Measurements from ENCODE around the gene MON1A.

MON1A gene

DNA sequence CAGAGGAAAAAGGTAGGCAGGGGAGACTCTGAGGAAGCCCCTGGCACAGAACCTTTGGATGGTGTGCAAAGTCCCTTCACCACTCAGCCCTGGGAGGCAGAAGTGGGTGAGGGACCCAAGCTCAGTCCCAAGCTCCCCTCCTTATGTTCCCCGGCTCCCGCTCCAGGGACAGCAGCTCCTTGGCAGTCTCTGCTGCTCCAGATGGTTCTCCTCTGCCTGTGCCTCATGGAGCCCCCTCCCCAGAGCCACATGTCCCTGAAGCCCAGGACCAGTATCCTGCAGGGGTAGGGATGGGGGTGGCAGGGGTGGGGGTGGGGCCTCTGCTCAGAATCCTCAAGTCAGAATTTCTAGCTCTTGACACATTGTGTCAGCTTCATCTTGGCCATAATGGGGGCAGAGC, 51.9 kb downstream of the MON1A start:
- no peak overlapping the region for H3K27ac ChIP-seq (ENCODE audit: low read depth, low read length)
- no peak for TF ChIP-seq EZH2phosphoT487 (conservative IDR thresholded peaks at IDR 0.05; ENCODE audit: low read length)
- TF ChIP-seq, protein P1, sequence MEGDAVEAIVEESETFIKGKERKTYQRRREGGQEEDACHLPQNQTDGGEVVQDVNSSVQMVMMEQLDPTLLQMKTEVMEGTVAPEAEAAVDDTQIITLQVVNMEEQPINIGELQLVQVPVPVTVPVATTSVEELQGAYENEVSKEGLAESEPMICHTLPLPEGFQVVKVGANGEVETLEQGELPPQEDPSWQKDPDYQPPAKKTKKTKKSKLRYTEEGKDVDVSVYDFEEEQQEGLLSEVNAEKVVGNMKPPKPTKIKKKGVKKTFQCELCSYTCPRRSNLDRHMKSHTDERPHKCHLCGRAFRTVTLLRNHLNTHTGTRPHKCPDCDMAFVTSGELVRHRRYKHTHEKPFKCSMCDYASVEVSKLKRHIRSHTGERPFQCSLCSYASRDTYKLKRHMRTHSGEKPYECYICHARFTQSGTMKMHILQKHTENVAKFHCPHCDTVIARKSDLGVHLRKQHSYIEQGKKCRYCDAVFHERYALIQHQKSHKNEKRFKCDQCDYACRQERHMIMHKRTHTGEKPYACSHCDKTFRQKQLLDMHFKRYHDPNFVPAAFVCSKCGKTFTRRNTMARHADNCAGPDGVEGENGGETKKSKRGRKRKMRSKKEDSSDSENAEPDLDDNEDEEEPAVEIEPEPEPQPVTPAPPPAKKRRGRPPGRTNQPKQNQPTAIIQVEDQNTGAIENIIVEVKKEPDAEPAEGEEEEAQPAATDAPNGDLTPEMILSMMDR (IDR thresholded peaks at IDR 0.05; ENCODE audit: insufficient read depth, low read length, poor library complexity, severe bottlenecking): no peak
- no peak overlapping the region for H3K9ac ChIP-seq (ENCODE audit: low read length)
- H3F3A ChIP-seq (ENCODE audit: insufficient read depth): no peaks in the 10 kb centered on the region
- no peaks in the 10 kb centered on the region for H3K9me3 ChIP-seq (ENCODE audit: insufficient read depth, low read length)
- H3K4me2 ChIP-seq (ENCODE audit: low read depth, low read length, poor library complexity, severe bottlenecking): no peak overlapping the region
- no peaks in the 10 kb centered on the region for H3K79me2 ChIP-seq (ENCODE audit: insufficient read depth, low read length)
- H3K9me2 ChIP-seq (replicated peaks; ENCODE audit: insufficient read depth, low read length): no peaks in the 10 kb centered on the region
- H3K4me3 ChIP-seq (ENCODE audit: insufficient read depth, low read length, poor library complexity, severe bottlenecking): no peak overlapping the region
- H3K36me3 ChIP-seq (ENCODE audit: low read length): no peaks in the 10 kb centered on the region
- H3K27me3 ChIP-seq (ENCODE audit: low read length): no peaks in the 10 kb centered on the region
- H2AFZ ChIP-seq (ENCODE audit: low read depth, low read length, severe bottlenecking): no peak overlapping the region
- H4K20me1 ChIP-seq (ENCODE audit: low read depth, low read length): no peaks in the 10 kb centered on the region

DNA sequence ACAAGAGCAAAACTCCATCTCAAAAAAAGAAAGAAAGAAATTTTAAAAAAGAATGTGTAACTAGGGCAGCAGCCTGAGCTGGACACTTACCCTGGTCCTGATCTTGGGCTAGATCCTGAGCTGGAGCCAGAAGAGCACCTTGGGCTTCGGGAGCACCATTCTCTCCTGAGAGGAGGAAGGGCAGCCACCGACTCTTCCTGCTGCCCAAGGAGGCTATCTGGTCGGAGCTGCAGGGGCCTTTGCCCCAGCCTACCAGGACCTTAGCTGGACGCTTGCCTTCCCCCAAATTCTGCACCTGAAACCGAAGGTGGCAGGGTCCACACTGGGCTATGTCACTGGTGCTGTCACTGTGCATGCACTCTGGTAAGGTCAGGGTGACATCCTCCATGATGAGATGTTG, 53.0 kb downstream of the MON1A start:
- H3F3A ChIP-seq (ENCODE audit: insufficient read depth): no peaks in the 10 kb centered on the region
- H3K36me3 ChIP-seq (ENCODE audit: low read length): no peaks in the 10 kb centered on the region
- no peaks in the 10 kb centered on the region for H4K20me1 ChIP-seq (ENCODE audit: low read depth, low read length)
- H3K9me2 ChIP-seq (replicated peaks; ENCODE audit: insufficient read depth, low read length): no peaks in the 10 kb centered on the region
- H2AFZ ChIP-seq (ENCODE audit: low read depth, low read length, severe bottlenecking): no peak overlapping the region
- H3K27me3 ChIP-seq (ENCODE audit: low read length): no peaks in the 10 kb centered on the region
- H3K9me3 ChIP-seq (ENCODE audit: insufficient read depth, low read length): no peaks in the 10 kb centered on the region
- no peak overlapping the region for H3K9ac ChIP-seq (ENCODE audit: low read length)
- no peak overlapping the region for H3K4me3 ChIP-seq (ENCODE audit: insufficient read depth, low read length, poor library complexity, severe bottlenecking)
- H3K4me2 ChIP-seq (ENCODE audit: low read depth, low read length, poor library complexity, severe bottlenecking): no peak overlapping the region
- no peaks in the 10 kb centered on the region for H3K79me2 ChIP-seq (ENCODE audit: insufficient read depth, low read length)
- TF ChIP-seq, protein P1 (IDR thresholded peaks at IDR 0.05; ENCODE audit: insufficient read depth, low read length, poor library complexity, severe bottlenecking): no peak
- TF ChIP-seq EZH2phosphoT487 (conservative IDR thresholded peaks at IDR 0.05; ENCODE audit: low read length): no peak
- no peak overlapping the region for H3K27ac ChIP-seq (ENCODE audit: low read depth, low read length)

DNA sequence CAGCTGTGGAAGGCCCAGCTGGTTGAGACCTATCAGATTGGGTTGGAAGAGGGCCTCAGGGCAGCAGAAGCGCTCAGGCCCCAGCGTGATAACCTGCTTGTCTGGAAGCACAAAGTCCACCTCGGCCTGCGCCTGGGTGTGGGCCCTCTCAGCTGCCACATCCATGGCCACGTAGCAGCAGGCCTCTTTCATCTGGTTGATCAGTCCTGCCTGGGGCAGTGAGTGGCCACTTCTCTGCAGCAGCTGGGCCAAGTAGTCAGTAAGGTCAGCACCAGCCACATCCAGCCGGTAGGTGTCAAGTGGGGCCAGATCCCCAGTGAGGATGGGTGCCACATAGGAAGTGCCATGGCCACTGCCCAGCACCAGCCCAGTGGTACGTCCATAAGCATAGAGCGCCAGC, 56.0 kb downstream of the MON1A start:
- TF ChIP-seq, protein P1 (IDR thresholded peaks at IDR 0.05; ENCODE audit: insufficient read depth, low read length, poor library complexity, severe bottlenecking): no peak
- no peak for TF ChIP-seq EZH2phosphoT487 (conservative IDR thresholded peaks at IDR 0.05; ENCODE audit: low read length)
- H3K36me3 ChIP-seq (ENCODE audit: low read length): no peaks in the 10 kb centered on the region
- H3F3A ChIP-seq (ENCODE audit: insufficient read depth): no peaks in the 10 kb centered on the region
- H3K27ac ChIP-seq (ENCODE audit: low read depth, low read length): no peak overlapping the region
- H3K9me2 ChIP-seq (replicated peaks; ENCODE audit: insufficient read depth, low read length): no peaks in the 10 kb centered on the region
- H3K9me3 ChIP-seq (ENCODE audit: insufficient read depth, low read length): no peaks in the 10 kb centered on the region
- H3K4me3 ChIP-seq (ENCODE audit: insufficient read depth, low read length, poor library complexity, severe bottlenecking): no peak overlapping the region
- no peaks in the 10 kb centered on the region for H3K79me2 ChIP-seq (ENCODE audit: insufficient read depth, low read length)
- H4K20me1 ChIP-seq (ENCODE audit: low read depth, low read length): no peaks in the 10 kb centered on the region
- H3K4me2 ChIP-seq (ENCODE audit: low read depth, low read length, poor library complexity, severe bottlenecking): no peak overlapping the region
- H3K27me3 ChIP-seq (ENCODE audit: low read length): no peaks in the 10 kb centered on the region
- H3K9ac ChIP-seq (ENCODE audit: low read length): no peak overlapping the region
- no peak overlapping the region for H2AFZ ChIP-seq (ENCODE audit: low read depth, low read length, severe bottlenecking)

Measured in SU-DHL-6 (cell line).